SK-N-MC (cell line): ENCODE results near the gene ZNF555.

ENCODE experiments used
- DNase-seq: peaks from one replicate; pipeline ENCODE4 v3.0.0-alpha.2; 2011; ENCODE audit warnings: low read depth, low spot score
- H3K27ac ChIP-seq: fragments of 200-600 bp; sonication (generic); 2 replicates; pipeline ENCODE4 v1.5.1; 2016; ENCODE audit warnings: mixed run types
- H3K36me3 ChIP-seq: fragments of 200-600 bp; sonication (generic); 2 replicates; pipeline ENCODE4 v1.6.1; 2017; ENCODE audit warnings: antibody characterized with exemption, low read length, mixed read lengths; ENCODE audit not compliant: insufficient read depth
- H3K4me3 ChIP-seq: fragments of 200-600 bp; sonication (generic); 2 replicates; pipeline ENCODE4 v1.5.1; 2016
- H3K9ac ChIP-seq: fragments of 200-600 bp; sonication (generic); 2 replicates; pipeline ENCODE4 v1.8.0; 2017; ENCODE audit warnings: mixed run types, mixed read lengths; ENCODE audit not compliant: insufficient read length
- H3K9me3 ChIP-seq: fragments of 200-600 bp; sonication (generic); 2 replicates; pipeline ENCODE4 v1.6.1; 2017; ENCODE audit warnings: low read depth, mild to moderate bottlenecking, antibody characterized with exemption, low read length, moderate library complexity, mixed read lengths
- EZH2 ChIP-seq: fragments of 200-600 bp; sonication (generic); IDR thresholded peaks from one replicate; pipeline ENCODE4 v1.6.1; 2017; ENCODE audit warnings: antibody characterized with exemption
- FOXP2 ChIP-seq: optimal IDR thresholded peaks from 2 replicates; pipeline ENCODE3; 2011; ENCODE audit warnings: mild to moderate bottlenecking, moderate library complexity; ENCODE audit not compliant: insufficient read depth; ENCODE audit errors: extremely low read length, control extremely low read depth
- POLR2AphosphoS5 ChIP-seq: IDR thresholded peaks from 2 replicates; pipeline ENCODE4 v1.6.1; 2012; ENCODE audit warnings: mild to moderate bottlenecking, low read depth, low read length, borderline replicate concordance

Gene ZNF555

DNA sequence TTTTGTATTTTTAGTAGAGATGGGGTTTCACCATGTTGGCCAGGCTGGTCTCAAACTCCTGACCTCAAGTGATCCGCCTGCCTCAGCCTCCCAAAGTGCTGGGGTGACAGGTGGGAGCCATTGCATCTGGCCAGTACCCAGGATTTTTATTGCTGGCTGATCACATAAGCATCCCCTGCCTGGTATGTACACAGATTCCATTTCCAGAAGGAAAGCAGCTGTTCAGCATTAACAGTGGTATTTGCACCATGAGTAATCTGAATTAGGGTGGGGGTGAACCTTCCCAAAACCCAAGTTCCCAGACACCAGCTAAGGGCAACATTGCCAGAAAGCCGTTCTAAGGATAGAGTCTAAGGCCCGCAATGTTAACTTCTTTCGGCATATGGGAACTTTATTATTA, 7.3 kb downstream of the ZNF555 start:
- Histone ChIP-seq H3K27ac (no peak overlapping the region), H3K4me3 (no peak overlapping the region), H3K36me3 (peaks cover 45% of the 10 kb centered on the region), H3K9ac (no peak overlapping the region), H3K9me3 (peaks cover 31% of the 10 kb centered on the region)
- no peak for TF ChIP-seq FOXP2
- TF ChIP-seq EZH2, result no peak
- TF ChIP-seq POLR2AphosphoS5, result no peak
- DNase-seq, result no peak

DNA sequence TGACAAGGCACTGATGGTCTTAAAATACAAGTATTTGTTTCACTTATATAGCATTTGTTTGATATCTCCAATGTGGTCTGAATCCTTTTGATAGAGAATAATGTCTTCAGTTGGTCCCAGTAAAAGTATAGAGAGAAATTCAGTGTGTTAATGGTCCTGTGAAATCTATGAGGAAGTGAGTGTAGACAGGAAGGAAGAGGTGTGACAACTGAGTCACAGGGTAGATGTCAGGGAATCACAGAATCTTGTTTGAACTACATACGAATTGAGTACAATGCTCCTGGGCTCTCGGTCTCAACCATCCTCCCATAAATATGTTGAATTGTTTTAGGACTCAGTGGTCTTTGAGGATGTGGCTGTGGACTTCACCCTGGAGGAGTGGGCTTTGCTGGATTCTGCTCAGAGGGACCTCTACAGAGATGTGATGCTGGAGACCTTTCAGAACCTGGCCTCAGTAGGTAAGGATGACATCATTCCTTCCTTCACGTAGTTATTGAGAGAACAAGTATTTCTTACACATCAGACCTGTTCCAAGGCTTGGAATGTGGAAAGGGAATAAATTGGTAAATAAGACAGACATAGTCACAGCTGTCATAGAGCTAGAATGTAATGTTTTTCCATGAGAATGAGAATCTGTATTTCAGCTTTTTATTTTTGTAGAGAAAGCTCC, 9.1 kb downstream of the ZNF555 start:
- DNase-seq, result no peak
- Histone ChIP-seq H3K9me3 (peaks cover 26% of the 10 kb centered on the region), H3K27ac (no peak overlapping the region), H3K4me3 (no peak overlapping the region), H3K9ac (no peak overlapping the region), H3K36me3 (peaks cover 51% of the 10 kb centered on the region)
- TF ChIP-seq FOXP2 (no peak), POLR2AphosphoS5 (no peak), EZH2 (no peak)

DNA sequence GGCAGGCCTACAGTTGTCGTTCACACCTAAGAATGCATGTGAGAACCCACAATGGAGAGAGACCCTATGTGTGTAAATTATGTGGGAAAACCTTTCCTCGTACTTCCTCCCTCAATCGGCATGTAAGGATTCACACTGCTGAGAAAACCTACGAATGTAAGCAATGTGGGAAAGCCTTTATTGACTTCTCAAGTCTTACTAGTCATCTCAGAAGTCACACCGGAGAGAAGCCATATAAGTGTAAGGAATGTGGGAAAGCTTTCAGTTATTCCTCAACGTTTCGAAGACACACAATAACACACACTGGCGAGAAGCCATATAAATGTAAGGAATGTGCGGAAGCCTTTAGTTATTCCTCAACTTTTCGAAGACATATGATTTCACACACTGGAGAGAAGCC, 11.3 kb downstream of the ZNF555 start:
- Histone ChIP-seq H3K4me3 (no peak overlapping the region), H3K9me3 (peaks cover 29% of the 10 kb centered on the region), H3K36me3 (peaks cover 55% of the 10 kb centered on the region), H3K9ac (no peak overlapping the region), H3K27ac (no peak overlapping the region)
- TF ChIP-seq EZH2 (no peak), FOXP2 (no peak), POLR2AphosphoS5 (no peak)
- no peak for DNase-seq

DNA sequence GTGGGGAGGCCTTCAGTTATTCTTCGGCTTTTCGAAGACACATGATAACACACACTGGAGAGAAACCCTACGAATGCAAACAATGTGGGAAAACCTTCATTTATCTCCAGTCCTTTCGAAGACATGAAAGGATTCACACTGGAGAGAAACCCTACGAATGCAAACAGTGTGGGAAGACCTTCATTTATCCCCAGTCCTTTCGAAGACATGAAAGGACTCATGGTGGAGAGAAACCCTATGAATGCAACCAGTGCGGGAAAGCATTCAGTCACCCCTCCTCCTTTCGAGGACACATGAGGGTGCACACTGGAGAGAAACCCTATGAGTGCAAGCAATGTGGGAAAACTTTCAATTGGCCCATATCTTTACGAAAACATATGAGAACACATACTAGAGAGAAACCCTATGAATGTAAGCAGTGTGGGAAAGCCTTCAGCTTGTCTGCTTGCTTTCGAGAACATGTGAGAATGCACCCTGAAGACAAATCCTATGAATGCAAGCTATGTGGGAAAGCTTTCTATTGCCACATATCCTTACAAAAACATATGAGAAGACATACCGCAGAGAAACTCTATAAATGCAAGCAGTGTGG, 11.8 kb downstream of the ZNF555 start:
- Histone ChIP-seq H3K27ac (no peak overlapping the region), H3K36me3 (peaks cover 55% of the 10 kb centered on the region), H3K9me3 (peaks cover 29% of the 10 kb centered on the region), H3K4me3 (no peak overlapping the region), H3K9ac (no peak overlapping the region)
- no peak for DNase-seq
- TF ChIP-seq FOXP2, result no peak
- TF ChIP-seq POLR2AphosphoS5, result no peak

DNA sequence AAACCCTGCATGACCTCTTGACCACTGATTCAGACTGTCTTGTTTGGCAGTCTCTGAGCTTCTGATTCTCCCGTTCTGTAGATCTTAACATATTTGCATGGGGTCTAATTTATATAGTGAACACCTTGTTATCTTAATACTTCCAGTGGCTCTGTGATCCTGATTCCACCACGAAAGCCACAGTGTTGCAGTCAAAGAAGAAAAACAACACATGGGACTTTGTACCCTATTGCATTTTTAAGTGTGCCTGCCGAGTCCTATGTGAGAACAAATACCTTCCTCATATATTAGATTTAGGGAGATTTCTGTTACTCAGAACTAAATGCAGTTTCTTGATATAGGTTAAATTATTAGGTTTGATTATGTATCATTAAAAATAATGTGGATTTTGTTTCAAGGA, 13.6 kb downstream of the ZNF555 start:
- H3K9ac ChIP-seq, result no peak overlapping the region
- H3K9me3 ChIP-seq, result peaks cover 29% of the 10 kb centered on the region
- no peak overlapping the region for H3K4me3 ChIP-seq
- TF ChIP-seq EZH2 (no peak), POLR2AphosphoS5 (no peak), FOXP2 (no peak)
- H3K27ac ChIP-seq, result no peak overlapping the region
- peaks cover 55% of the 10 kb centered on the region for H3K36me3 ChIP-seq
- DNase-seq, result no peak

DNA sequence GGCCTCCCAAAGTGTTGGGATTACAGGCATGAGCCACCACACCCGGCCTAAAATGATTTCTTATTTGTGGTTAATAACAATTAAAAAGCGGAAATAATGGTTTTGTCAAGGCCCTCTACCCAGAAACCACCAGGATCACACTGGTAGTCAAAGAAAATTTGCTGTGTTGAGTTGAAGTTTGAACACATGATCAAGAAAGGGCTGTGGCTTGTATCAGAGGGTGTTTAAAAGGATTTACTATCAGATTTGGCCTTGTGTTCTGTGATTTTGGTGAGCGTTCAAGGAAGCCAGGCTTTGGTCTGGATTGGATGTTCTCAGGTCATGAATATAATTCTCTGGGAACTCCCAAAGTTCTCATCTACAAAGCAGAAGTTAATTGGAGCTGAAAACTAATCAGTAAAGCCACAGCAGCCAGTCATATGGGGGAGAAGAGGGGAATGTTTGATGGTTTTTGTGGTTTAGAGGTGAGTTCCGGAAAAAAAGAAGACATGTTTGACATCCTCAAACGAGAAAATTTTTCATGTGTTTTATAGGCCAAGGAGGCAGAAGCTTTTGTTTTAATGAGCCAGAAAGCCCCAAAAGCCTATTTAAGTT, 15.3 kb downstream of the ZNF555 start:
- Histone ChIP-seq H3K36me3 (peaks cover 38% of the 10 kb centered on the region), H3K9ac (no peak overlapping the region), H3K27ac (no peak overlapping the region), H3K9me3 (peaks cover 24% of the 10 kb centered on the region), H3K4me3 (no peak overlapping the region)
- DNase-seq, result no peak
- TF ChIP-seq POLR2AphosphoS5 (no peak), FOXP2 (no peak), EZH2 (no peak)

DNA sequence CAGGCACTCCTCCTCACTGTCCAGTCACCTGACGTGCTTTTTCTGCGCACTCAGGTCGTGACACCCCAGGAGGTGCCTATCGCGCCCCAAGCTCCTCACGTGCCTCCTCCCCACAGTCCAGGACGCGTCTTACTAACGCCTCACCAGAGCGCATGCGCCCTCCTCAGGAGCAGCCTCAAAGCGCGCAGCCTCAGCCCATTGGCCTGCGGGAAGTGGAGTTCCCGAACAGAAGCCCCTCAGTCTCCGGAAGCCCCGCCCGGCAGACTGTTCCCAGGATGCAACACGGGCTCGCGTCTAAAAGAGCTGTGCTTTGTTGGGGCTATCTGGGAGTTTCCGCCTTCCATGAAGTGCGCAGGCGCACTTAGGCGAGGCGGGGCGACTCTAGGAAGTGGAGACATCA, 17.6 kb downstream of the ZNF555 start:
- peaks cover 3% of the 10 kb centered on the region; the same call in 1 of the 2 replicates for H3K9me3 ChIP-seq
- TF ChIP-seq EZH2 (no peak), FOXP2 (no peak), POLR2AphosphoS5 (no peak)
- H3K36me3 ChIP-seq, result peaks cover 15% of the 10 kb centered on the region

DNA sequence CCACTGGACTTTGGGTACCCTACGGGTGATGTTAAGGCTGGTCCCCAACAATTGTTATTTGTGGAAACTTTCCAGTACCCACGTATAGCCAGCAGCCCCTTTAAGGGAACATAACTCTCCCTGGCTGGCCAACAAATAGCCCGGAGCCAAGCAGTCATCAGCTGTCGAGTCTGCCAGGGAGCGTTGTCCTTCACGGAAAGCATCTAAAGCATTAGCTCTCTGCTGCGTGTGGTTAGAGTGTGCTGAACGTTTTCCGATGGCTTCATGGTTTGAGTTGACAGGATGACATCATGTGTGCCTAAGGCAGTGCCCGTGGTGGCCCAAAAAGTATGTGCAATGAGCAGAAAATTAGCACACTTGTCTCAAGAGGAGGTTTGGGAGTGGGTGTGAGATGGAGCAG, 22.5 kb downstream of the ZNF555 start:
- no peak for TF ChIP-seq POLR2AphosphoS5
- no peak for TF ChIP-seq FOXP2
- TF ChIP-seq EZH2, result no peak

More for the DNA sequence above, 17.6 kb downstream of the ZNF555 start:
- Histone ChIP-seq H3K9ac (no peak overlapping the region), H3K27ac (no peak overlapping the region), H3K4me3 (no peak overlapping the region)
- DNase-seq, result no peak

More for the DNA sequence above, 22.5 kb downstream of the ZNF555 start:
- H3K36me3 ChIP-seq, result no peaks in the 10 kb centered on the region
- H3K27ac ChIP-seq, result no peak overlapping the region
- H3K9me3 ChIP-seq, result no peaks in the 10 kb centered on the region
- no peak overlapping the region for H3K4me3 ChIP-seq
- no peak for DNase-seq
- H3K9ac ChIP-seq, result no peak overlapping the region
